Fibroblast of the conjunctiva (primary cell): ENCODE measurements around the gene SIT1.
"Not testable (repeated sequence)": the region's sequence is repeated elsewhere in the genome, so short reads cannot be mapped to it uniquely, and the experiment has no call there.

Source experiments
- DNase-seq: peaks from one replicate; pipeline ENCODE4 v3.0.0-alpha.2; 2010; ENCODE audit warnings: low read depth

The SIT1 gene

DNA sequence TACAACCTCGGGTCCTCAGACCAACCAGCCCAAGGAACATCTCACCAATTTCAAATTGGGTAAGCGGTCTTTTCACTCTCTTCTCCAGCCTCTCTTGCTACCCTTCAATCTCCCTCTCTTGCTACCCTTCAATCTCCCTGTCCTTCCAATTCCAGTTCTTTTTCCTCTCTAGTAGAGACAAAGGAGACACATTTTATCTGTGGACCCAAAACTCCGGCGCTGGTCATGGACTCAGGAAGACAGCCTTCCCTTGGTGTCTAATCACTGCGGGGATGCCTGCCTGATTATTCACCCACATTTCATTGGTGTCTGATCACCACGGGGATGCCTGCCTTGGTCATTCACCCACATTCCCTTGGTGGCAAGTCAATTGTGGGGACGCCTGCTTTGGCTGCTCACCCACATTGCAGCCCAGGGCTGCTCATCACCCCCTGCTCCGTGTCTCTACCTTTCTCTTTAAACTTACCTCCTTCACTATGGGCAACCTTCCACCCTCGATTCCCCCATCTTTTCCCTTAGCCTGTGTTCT, 13.2 kb downstream of the SIT1 start:
- DNase-seq = not testable (repeated sequence)

DNA sequence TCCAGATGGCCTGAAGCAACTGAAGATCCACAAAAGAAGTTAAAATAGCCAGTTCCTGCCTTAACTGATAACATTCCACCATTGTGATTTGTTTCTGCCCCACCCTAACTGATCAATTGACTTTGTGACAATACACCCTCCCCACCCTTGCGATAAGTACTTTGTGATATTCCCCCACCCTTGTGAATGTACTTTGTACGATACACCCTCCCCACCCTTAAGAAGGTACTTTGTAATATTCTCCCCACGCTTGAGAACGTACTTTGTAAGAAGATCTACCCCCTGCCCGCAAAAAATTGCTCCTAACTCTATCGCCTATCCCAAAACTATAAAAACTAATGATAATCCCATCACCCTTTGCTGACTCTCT, 13.9 kb downstream of the SIT1 start:
- DNase-seq = not testable (repeated sequence)

DNA sequence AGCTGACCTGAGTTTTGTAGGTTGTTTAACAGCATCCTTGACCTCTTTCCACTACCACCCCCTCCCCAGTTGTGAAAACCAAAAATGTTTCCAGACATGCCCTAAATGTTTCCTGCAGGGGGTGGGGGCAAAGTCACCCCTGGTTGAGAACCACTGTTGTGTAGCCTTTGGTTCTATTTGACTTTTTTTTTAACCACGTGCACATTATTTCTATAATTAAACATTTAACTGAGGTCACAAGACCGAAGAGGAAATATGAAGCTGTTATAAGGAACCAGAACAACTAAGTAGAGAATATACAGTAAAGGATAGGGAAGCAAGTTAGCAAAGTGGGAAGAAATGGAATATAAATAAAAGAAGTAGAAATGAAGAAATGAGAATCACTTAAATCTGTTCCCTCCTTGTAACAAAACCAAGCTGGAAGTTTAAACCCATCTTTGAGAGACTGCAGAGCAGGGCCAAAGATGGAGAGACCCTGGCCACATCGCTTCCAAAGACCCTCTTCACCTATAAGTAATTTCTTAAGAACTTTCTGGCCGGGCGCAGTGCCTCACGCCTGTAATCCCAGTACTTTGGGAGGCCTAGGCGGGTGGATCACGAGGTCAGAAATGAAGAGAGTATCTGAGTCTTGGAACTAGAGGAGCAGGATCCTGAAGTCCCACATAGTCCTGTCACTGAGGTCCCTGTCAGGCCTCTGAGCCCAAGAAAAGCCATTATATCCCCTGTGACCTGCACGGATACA, 14.4 kb downstream of the SIT1 start:
- DNase-seq = no peak

DNA sequence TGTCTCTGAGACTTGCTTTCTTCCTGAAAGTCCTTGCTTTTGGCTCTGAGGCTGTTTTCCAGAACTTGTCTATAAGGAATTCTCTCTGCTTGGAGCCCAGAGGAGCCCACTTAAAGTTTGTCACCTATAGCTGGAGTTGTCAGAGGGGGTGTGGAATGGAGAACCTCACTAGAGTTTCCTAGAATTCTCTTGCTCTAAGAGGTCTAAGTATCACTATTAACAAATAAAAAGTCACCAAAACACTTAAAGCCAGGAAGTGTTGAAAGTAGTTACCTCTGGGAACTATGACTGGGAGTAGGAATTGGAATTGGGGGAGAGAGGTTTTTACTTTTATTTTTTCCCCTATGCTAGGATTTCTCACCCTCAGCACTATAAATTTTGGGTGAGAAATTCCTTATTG, 15.0 kb downstream of the SIT1 start:
- DNase-seq = no peak

DNA sequence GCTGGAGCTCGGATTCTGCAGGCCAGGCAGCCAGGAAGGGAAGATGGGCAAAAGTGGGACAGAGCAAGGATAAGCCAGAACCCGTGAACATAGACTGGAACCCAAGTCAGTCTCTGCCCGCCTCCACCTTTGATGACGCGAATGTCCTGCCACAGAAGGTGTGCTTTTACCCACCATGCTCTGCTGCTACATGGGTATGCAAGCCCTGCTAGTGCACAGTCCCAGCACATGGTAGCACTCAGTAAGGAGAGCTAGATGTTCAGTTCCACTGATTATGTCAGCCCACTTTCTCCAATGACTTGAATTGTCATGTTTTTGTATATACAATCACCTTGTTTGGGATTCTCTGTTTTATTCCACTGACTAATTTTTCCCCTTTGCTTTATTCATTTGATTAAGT, 21.1 kb downstream of the SIT1 start:
- DNase-seq = no peak

DNA sequence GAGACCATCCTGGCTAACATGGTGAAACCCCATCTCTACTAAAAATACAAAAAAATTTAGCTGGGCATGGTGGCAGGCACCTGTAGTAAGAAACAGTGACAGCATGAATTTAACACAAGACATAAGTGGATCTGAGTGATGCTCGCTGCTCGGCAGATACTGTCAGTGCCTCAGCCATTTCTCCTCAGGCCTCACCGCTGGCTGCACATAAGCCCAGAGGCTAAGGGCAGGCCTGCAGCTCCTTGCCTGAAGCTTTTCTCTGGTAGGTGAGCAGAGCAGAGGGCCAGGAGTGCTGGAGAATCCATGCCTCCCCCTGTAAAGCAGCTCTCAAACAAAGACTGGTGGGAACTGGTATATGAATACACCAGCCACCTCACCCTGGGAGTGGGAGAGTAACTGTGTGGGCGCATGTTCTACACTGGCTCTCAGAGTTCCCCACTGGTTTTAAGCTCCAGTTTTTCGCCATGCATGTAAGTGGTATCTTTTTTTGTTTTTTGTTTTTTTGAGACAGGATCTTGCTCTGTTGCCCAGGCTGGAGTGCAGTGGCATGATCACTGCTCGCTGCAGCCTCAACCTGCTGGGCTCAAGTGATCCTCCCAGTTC, 22.2 kb downstream of the SIT1 start:
- no peak for DNase-seq

DNA sequence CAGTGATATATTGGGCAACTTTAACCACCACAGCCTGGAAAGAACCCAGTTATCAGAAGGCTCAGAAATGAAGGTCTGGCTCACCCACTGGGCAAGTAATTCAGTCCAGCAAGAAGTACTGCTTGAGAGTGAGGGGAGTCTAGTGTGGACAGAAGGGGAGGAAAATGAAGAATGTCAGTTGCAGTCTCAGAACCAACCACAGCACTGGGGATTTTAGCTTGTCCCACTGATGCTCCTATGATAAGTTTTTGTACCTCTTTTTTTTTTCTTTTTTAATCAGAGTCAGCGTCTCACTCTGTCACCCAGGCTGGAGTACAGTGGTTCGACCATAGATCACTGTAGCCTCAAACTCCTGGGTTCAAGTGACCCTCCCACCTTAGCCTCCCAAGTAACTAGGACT, 23.2 kb downstream of the SIT1 start:
- DNase-seq = no peak

DNA sequence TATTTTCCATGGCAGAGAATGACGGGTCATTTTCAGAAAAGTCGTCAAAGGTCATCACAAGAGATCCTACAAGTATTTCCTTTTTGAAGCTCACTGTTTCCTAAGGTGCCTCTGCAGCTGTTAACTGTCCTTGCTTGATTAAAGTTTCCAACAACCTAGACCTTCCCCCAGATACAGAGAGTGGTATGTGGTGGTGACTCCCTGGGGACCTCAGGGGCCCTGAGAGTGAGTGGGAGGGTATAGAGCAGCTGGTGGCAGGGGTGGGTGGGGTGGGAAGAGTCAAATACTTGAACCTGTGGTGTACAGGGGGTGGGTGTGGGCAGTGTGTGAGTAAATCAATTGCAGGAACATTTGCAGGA, 31.0 kb downstream of the SIT1 start:
- DNase-seq = no peak

DNA sequence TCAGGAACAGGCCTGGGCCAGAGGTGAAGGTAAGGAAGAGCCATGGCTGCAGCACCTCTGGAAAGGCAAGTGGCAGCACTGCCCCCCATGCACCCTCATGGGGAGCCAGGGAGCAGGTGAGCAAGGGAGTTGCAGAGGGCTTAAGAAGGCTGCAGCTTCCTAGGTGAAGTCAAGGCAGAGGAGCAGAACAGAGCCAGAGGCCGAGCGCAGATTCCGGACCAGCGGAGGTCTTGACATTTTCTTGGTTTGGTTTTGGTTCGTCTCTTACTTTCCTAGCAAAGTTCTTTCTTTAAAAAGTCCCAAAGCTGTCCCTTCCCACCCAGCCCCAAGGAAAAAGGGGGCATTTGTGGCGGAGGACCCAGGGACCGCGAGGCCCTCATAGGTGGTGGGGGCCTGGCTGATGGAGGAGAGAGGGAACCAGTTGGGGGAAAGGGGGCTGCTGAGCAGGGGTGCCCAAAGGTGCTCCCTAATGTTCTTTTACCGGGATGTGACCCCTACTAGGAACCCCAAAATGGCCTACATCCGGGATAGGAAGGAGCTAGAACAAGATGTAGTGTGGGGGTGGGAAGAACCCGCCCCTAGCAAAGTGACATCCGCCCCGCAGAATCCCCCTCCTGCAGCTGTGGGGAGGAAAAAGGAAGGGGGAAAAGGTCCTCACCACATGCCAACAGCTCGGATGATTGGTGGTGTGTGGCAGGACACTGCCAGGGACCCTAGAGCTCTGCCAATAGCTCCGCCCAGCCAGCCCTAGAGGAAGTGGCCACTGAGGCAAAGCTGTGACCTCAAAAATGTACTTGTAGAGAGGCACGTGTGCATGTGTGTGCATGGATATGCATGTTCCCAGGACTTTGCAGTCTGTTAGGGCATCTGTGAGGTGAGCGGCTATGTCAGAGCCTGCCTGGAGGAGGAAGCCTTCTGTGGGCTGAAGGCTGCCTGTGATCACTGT, 31.6 kb downstream of the SIT1 start:
- no peak for DNase-seq

DNA sequence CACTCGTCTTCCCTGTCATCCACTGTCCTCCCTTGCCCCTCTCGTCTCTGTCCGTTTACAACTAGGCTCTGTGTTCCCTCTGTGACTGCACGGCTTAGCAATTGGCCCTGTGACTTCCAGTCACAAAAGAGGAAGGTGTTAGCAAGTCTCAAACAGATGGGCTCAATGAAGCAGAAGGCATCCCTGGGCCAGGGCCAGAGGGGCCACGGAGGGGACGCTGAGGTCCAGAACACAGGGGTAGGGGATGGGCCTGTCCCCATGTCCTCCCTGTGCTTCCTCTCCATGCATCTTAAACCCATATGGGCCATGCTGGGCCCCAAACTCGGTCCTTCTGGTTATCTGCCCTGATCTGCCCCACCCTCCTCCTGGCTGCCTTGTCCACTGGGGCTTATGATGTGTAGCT, 32.4 kb downstream of the SIT1 start, which contains the start of gene CD72:
CD72 (minus strand) TSS at position 89 of the 403 bp plus-strand sequence. CDS start 110 bp downstream, outside the sequence.
- no peak for DNase-seq

DNA sequence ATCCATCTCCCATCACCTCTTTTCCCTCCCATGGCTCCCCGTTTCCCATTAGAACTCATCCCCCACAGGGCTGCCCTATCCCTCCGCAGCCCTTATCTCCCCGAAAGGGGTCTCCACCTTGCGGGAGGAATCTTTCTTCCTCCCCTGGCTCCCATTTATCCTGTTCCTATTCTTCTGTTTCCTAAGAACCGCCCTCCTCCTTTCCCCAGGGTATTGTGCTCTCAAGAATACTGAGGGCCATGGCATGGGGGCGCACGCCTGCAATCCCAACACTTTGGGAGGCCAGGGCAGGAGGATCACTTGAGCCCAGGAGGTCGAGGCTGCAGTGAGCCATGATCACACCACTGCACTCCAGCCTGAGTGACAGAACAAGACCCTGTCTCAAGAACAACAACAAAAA, 33.2 kb downstream of the SIT1 start:
- no peak for DNase-seq

DNA sequence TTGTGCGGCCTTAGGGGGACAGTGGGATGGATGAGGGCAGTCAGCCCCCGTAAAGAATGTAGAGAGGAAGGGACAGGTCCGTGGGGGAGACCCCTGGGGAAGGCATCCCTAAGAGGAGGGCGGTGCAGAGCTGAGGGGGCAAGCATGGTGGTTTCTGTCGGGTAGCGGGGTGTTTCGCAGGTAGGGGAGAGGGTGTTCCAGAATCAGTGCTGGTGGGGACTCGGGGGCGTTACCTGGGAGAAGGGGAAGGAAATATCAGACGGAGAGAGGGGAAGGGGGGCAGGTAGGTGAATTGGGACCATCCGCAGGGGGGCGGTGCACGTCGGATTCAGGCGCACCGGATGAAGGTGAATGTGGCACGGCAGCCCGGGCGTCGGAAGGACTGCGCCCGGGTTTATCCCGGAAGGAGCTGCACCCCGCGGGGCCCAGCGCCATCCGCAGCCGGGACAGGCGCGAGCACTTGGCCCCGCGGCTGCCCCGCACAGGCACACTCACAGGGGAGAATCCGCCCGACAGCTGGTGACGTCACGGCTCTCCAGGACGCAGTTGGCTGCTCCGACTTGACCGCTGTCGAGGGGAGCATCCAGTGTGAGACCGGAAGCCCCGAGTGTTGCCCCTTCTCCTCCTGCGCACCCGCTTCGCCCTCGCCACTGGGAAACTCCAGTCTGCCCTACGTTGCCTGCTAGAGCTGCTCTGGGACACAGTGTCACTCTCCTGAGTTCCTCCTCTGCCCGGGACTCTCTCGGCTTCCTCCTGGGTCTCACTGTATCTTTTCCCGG, 33.9 kb downstream of the SIT1 start:
- peak; percentile 16 for DNase-seq

DNA sequence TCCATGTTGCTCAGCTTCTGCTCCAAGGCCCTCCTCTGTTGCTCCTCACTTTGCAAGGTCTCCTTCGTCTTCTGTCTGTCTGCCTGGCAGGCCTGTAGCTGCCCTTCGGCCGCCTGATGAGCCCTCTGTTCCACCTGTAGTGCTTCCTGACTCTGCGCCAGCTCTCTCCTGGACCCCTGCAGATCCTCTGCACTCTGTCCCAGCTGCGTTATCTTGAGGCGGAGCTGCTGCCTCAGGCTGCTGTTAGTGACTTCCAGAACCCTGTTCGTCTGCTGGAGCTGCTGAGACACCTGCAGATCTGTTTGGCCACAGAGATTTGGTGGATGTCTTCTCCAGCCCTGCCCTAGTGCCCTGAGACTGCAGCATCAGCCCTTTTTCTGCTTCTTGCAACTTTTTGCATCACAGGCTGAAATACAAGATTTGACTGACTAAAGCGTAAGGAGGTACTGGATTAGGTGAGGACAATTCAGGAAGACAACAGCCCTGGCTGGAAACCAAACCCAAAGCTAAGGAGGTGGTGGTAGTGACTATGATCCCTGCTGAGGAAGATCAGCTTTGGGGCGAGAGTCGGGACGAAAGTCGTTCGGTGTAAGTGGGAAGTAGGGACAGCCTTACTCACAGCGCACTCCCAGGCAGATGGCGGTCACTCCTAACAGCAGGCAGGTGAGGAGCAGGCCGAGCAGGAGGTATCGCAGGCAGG, 34.6 kb downstream of the SIT1 start:
- DNase-seq = no peak

DNA sequence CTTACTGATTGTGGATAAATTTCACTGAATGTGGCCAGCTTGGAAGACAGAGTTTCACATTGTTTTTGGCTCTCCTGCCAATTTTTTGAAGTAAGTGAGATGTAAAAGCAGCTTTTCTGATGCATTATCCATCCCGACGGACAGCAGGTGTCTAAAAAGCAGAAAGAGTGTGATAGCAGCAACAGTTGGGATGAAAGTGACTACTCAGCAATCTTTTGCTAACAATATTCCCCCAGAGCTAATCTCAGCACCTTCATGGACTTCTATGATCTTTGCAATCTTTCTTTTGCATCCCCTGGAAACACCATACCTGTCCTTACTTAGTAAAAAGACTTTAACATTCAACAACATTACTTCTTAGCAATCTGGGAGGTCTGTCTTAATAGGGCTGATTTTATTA, 37.9 kb downstream of the SIT1 start:
- DNase-seq = no peak

DNA sequence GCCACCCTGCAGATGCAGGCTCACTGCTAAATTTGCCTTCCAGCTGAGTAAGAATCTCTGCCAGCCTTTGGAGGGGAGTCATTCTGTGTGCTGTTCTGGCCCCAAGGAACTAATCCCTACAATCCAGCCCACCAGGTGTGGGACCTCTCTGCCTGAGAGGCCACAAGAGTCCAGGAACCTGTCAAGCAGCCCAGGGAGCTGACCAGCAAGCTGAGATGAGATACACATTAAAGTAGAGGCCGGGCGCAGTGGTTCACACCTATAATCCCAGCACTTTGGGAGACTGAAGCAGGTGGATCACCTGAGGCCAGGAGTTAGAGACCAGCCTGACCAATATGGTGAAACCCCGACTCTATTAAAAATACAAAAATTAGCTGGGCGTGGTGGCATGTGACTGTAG, 38.7 kb downstream of the SIT1 start:
- not testable (repeated sequence) for DNase-seq

DNA sequence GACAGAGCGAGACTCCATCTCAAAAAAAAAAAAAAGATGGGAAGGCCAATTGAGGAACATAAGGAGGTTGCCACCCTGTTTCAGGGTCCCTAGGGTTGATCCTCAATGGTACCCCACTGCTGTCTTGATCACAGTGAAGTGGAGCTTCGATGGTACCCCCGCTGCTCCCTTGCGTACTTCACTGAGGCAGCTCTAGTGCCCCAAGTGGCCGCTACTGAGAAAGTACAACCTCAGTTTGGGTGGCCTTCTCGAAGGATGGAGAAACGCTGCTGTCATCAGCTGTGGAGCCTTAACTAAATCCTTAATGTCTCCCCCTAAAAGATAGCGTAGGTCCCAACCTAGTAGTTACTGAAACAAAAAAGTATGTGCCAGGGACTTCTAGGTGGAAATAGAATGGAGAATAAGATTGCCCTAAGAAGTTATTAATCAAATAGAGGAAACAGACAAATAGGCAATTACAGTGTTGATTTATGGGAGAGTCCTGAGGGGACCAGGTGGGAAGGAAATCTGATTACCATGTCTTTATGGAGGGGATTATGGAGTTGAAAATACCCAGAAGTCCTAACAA, 39.4 kb downstream of the SIT1 start:
- peak; percentile 30 for DNase-seq

DNA sequence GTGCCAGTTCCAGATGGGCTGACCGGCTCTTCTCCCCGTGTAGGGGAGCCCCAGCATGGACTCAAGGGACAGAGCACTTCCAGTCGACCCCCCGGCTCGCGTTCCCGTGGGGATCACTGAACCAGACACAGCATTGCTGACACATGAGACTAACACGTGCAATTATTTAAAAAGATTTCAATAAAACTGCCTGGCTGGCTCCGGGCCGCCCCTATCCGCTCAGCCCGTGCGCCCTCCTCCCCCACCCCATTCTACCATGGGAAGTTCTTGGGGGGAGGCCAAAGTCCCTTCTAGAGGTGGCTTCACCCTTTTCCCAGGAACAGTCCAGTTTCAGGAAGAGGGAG, 40.9 kb downstream of the SIT1 start:
- no peak for DNase-seq

DNA sequence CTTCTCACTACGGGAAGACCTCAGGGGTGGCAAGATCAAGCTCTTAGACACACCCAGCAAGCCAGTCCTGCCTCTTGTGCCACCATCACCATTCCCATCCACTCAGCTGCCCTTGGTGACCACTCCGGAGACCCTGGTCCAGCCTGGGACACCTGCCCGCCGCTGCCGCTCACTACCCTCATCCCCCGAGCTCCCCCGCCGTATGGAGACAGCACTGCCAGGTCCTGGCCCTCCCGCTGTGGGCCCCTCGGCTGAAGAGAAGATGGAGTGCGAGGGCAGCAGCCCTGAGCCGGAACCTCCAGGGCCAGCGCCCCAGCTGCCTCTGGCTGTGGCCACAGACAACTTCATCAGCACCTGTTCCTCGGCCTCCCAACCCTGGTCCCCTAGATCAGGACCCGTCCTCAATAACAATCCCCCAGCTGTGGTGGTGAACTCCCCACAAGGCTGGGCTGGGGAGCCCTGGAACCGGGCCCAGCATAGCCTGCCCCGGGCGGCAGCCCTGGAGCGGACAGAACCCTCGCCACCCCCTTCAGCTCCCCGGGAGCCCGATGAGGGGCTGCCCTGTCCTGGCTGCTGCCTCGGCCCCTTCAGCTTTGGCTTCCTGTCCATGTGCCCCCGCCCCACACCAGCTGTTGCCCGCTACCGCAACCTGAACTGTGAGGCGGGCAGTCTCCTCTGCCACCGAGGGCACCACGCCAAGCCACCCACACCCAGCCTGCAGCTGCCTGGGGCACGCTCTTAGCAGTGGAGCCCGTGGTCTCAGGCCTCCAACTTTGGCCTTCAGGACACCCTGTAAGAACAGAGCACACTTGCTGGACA, 41.5 kb downstream of the SIT1 start:
- DNase-seq = no peak

DNA sequence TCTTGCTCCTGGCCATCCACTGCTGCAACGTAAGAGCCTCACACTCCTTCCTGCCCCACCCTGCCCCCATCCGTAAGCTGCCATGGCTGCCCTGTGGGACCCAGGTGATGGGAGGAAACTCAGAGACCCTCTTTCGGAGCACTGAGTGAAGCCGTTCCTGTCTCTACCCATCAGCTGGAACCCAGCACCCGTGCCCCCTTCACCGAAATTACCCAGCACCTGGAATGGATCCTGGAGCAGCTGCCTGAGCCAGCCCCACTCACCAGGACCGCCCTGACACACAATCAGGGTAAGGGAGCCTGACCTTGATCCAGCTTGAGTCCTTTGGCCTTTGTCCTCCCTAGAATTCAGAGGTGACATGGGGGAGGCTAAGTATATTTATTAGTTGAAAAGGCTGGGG, 42.5 kb downstream of the SIT1 start:
- DNase-seq = no peak

DNA sequence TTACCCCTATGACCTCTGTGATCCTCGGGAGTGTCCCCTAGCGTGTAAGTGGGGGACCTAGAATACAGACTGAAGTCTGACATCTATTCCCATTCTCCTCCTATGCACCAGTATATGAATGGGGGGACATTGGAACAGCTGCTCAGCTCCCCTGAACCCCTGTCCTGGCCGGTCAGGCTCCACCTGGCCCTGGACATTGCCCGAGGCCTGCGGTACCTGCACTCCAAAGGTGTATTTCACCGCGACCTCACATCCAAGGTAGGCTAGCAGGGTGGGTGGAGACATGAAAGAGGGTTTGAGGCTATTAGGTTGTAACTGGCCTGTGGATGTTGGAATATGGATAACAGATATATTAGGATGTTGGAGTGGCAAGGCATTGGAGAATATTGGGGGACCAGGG, 44.0 kb downstream of the SIT1 start:
- no peak for DNase-seq
